DOHH2 (cell line): ENCODE measurements around the gene DCAF4.

ENCODE experiments used
- CTCF ChIP-seq: fragments of 200-600 bp; sonication (generic); IDR thresholded peaks from one replicate; pipeline ENCODE4 v1.5.1; 2014; ENCODE audit warnings: antibody characterized with exemption, mild to moderate bottlenecking, low read depth, low read length; ENCODE audit not compliant: poor library complexity, severe bottlenecking
- EZH2phosphoT487 ChIP-seq: fragments of 200-600 bp; sonication (generic); IDR thresholded peaks from 2 replicates; pipeline ENCODE4 v1.6.1; 2017; ENCODE audit warnings: borderline replicate concordance, mild to moderate bottlenecking, antibody characterized with exemption, low read length, moderate library complexity, mixed read lengths

GRCh38 chr14:72904840-72905561 is 21.3 kb upstream of the DCAF4 start:
- TF ChIP-seq CTCF (peak; percentile 94), EZH2phosphoT487 (no peak)
